Gastrocnemius medialis (tissue), 4 donors: ENCODE data around the gene PHF13.

Experiments
- POLR2A ChIP-seq, 2 donors: fragments of 450-650 bp; IDR thresholded peaks; one replicate each; pipeline ENCODE4 v1.6.1; 2017; ENCODE audit warnings: antibody characterized with exemption in 2 of 2, mild to moderate bottlenecking in 2 of 2, moderate library complexity in 2 of 2
- TF ChIP-seq, protein P1 (sequence below), 5 experiments: fragments of 450-650 bp in 3 of 5; fragments of 200-600 bp in 2 of 5; sonication (generic) in 2 of 5; IDR thresholded peaks in 4 of 5; conservative IDR thresholded peaks in 1 of 5; 1 replicate in 4 of 5; 2 replicates in 1 of 5; pipeline ENCODE4 v1.5.1; 2016 to 2019; ENCODE audit warnings: antibody characterized with exemption in 5 of 5, mild to moderate bottlenecking in 3 of 5, moderate library complexity in 3 of 5

DNA sequence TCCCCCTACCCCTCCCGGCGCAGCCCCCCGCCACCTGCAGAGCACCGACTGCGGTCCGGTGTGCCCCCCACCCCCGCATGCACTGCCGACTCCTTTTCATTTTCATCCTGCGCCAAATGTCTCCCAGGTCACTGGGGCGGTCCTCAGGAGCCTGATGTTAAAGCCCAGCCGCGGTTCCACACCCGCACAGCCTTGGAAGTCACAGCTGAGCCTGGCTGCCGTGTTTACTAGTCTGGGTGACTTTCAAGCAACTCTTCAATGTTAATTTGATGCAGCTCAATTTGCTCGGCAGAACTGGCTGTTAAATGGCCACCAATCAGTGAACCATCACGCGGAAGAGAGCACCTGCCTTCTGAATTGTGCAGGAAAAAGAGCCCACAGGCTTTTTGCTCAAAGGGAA is 38.4 kb downstream of the PHF13 start:
- TF ChIP-seq, protein P1, sequence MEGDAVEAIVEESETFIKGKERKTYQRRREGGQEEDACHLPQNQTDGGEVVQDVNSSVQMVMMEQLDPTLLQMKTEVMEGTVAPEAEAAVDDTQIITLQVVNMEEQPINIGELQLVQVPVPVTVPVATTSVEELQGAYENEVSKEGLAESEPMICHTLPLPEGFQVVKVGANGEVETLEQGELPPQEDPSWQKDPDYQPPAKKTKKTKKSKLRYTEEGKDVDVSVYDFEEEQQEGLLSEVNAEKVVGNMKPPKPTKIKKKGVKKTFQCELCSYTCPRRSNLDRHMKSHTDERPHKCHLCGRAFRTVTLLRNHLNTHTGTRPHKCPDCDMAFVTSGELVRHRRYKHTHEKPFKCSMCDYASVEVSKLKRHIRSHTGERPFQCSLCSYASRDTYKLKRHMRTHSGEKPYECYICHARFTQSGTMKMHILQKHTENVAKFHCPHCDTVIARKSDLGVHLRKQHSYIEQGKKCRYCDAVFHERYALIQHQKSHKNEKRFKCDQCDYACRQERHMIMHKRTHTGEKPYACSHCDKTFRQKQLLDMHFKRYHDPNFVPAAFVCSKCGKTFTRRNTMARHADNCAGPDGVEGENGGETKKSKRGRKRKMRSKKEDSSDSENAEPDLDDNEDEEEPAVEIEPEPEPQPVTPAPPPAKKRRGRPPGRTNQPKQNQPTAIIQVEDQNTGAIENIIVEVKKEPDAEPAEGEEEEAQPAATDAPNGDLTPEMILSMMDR (IDR thresholded peaks at IDR 0.05 in 4 of 5, conservative IDR thresholded peaks at IDR 0.05 in 1 of 5), result no peak
- TF ChIP-seq POLR2A (IDR thresholded peaks at IDR 0.05), result no peak
